Right lobe of liver (tissue), 6 donors: Measurements from ENCODE around the gene NOS1AP. TPM values are rescaled to one million over a fixed set of nuclear protein-coding genes. Genes with fewer than 3 reads are reported as not detected.
A peak's percentile ranks its signal among the peaks of the same experiment; 100 is the strongest.

Source experiments
- ATAC-seq, 4 donors: fragments of 200-7000 bp; cut with Tn5 transposase; one replicate each; pipeline ENCODE4 v1.9.1; 2020; ENCODE audit warnings: mild to moderate bottlenecking in 4 of 4, moderate library complexity in 4 of 4
- DNase-seq, 3 donors: peaks; one replicate each; pipeline ENCODE4 v3.0.0-alpha.2; 2020
- H3K27ac ChIP-seq, 3 donors: fragments of 200-600 bp; one replicate each; pipeline ENCODE4 v1.8.0; 2022
- H3K27me3 ChIP-seq, 2 donors: fragments of 200-600 bp; one replicate each; pipeline ENCODE4 v1.8.0; 2022
- H3K36me3 ChIP-seq, 4 donors: fragments of 200-600 bp; sonication (generic) in 1 of 4; one replicate each; pipeline versions ENCODE4 v1.5.1 to v1.8.0; 2017 to 2022; ENCODE audit warnings: control low read depth in 1 of 4
- H3K4me1 ChIP-seq, 4 donors: fragments of 200-600 bp; sonication (generic) in 1 of 4; one replicate each; pipeline versions ENCODE4 v1.5.1 to v1.8.0; 2017 to 2022; ENCODE audit warnings: control low read depth in 1 of 4
- H3K4me3 ChIP-seq, 3 donors: fragments of 200-600 bp; one replicate each; pipeline ENCODE4 v1.8.0; 2022
- H3K9me3 ChIP-seq, 4 donors: fragments of 200-600 bp; sonication (generic) in 1 of 4; one replicate each; pipeline versions ENCODE4 v1.5.1 to v1.8.0; 2017 to 2022; ENCODE audit warnings: control low read depth in 1 of 4
- CTCF ChIP-seq, 4 donors: fragments of 200-600 bp in 3 of 4; fragments of 450-650 bp in 1 of 4; IDR thresholded peaks; one replicate each; pipeline versions ENCODE4 v1.5.1 to v1.8.0; 2016 to 2022; ENCODE audit warnings: antibody characterized with exemption in 4 of 4, mild to moderate bottlenecking in 2 of 4
- POLR2A ChIP-seq: fragments of 450-650 bp; IDR thresholded peaks from one replicate; pipeline ENCODE4 v1.6.1; 2017; ENCODE audit warnings: antibody characterized with exemption, mild to moderate bottlenecking
- WGBS: methylation state at CpG from one replicate; pipeline ENCODE4 v1.1.6; 2018; ENCODE audit warnings: low coverage, low lambda C conversion rate; ENCODE audit not compliant: insufficient coverage; ENCODE audit errors: missing lambda C conversion rate; 5-methylcytosine and 5-hydroxymethylcytosine counted together
- intact Hi-C, 2 donors: fragments of 100-400 bp; cut with DNase I; formaldehyde crosslinking; loops; one replicate each; pipeline versions ENCODE4 v1.11.2 to v1.14.1; 2022
- total RNA-seq, 6 experiments: library from RNA; depleted of rRNA in 2 of 6; stranded (reverse); fragments of >200 nt in 2 of 6; fragmentation: NEBNext Ultra II Directional in 3 of 6; extraction: Animal tissue kit (Norgen Biotek cat#: 25700) in 3 of 6; gene quantifications; one replicate each; pipeline versions ENCODE4 v1.1.0 to v1.2.4, GENCODE V29; 2016 to 2023
- donor health status: DM: no; HTN: yes; CAD: no.
- donor health status: DM: no; HTN: no; CAD: no.
- donor health status: DM: no; HTN: no; CAD: no.
- donor health status: DM: no; HTN: yes; CAD: no.
- donor health status: DM: no; HTN: yes; CAD: no.

Gene NOS1AP
- total RNA-seq, 6 experiments from 2014 or later: 4.7 to 24.8 (median 11.6) TPM

- intact Hi-C loops: no loop called here
- no peaks in the 10 kb centered on the region for H3K9me3 ChIP-seq
- no peak overlapping the region for H3K27ac ChIP-seq
- no peaks in the 10 kb centered on the region for H3K27me3 ChIP-seq
- DNase-seq (no peak), ATAC-seq (peak in 2 of 4 donors; percentile 32)
- no peaks in the 10 kb centered on the region for H3K36me3 ChIP-seq
- no peak for TF ChIP-seq CTCF (IDR thresholded peaks at IDR 0.05)
- no peak overlapping the region for H3K4me3 ChIP-seq
- 57% methylated on average over 3 of the region's 3 CpGs for WGBS
- H3K4me1 ChIP-seq: peaks cover 0 to 28% (median 4%) of the 10 kb centered on the region in 4 donors
Measured at GRCh38 chr1:162165528-162165927, 96.0 kb downstream of the NOS1AP start.

- intact Hi-C loops: no loop called here
- Histone ChIP-seq H3K27me3 (no peaks in the 10 kb centered on the region), H3K9me3 (no peaks in the 10 kb centered on the region), H3K27ac (no peak overlapping the region), H3K4me3 (no peak overlapping the region), H3K4me1 (peaks cover 0 to 26% (median 4%) of the 10 kb centered on the region in 4 donors), H3K36me3 (no peaks in the 10 kb centered on the region)
- ATAC-seq (no peak), DNase-seq (no peak)
- WGBS: 79% methylated on average over 7 of the region's 9 CpGs
- TF ChIP-seq POLR2A (no peak), CTCF (IDR thresholded peaks at IDR 0.05) (no peak)
Measured at GRCh38 chr1:162166917-162167615, 97.6 kb downstream of the NOS1AP start.

GRCh38 chr1:162168261-162168660 lies 98.8 kb downstream of the NOS1AP start:
- Histone ChIP-seq H3K36me3 (no peaks in the 10 kb centered on the region), H3K4me3 (no peak overlapping the region), H3K27me3 (no peaks in the 10 kb centered on the region), H3K9me3 (no peaks in the 10 kb centered on the region), H3K4me1 (peaks cover 0 to 29% (median 4%) of the 10 kb centered on the region in 4 donors), H3K27ac (peak overlapping the region in 1 of 3 donors; percentile 42)
- intact Hi-C loops: no loop called here
- TF ChIP-seq CTCF (IDR thresholded peaks at IDR 0.05): no peak
- TF ChIP-seq POLR2A: no peak
- DNase-seq (peak in 2 of 3 donors; percentile 56 to 63), ATAC-seq (peak; percentile 66 to 84 (median 78))
- WGBS: 9% methylated on average over 4 of the region's 5 CpGs

- Histone ChIP-seq H3K27ac (peak overlapping the region in 1 of 3 donors; percentile 42), H3K4me3 (no peak overlapping the region), H3K36me3 (no peaks in the 10 kb centered on the region), H3K27me3 (no peaks in the 10 kb centered on the region), H3K9me3 (no peaks in the 10 kb centered on the region), H3K4me1 (peaks cover 0 to 29% (median 4%) of the 10 kb centered on the region in 4 donors)
- intact Hi-C loops: no loop called here
- no peak for ATAC-seq
- TF ChIP-seq CTCF (IDR thresholded peaks at IDR 0.05): no peak
- no peak for DNase-seq
- 85% methylated on average over 4 of the region's 7 CpGs for WGBS
Measured at GRCh38 chr1:162169031-162169790, 99.7 kb downstream of the NOS1AP start.
